Spleen (tissue), 11 donors: ENCODE measurements around the gene EPAS1. TPM values are rescaled to one million over a fixed set of nuclear protein-coding genes. Genes with fewer than 3 reads are reported as not detected.

Experiments
- DNase-seq: peaks from one replicate; pipeline ENCODE4 v3.0.0-alpha.2; 2020
- H3K27ac ChIP-seq, 8 donors: fragments of 200-600 bp; sonication (generic) in 7 of 8; 1 replicate in 4 of 8; 2 replicates in 4 of 8; pipeline versions ENCODE4 v1.5.0 to v1.8.0; 2016 to 2021; ENCODE audit warnings: inconsistent platforms in 4 of 8, mild to moderate bottlenecking in 4 of 8, moderate library complexity in 1 of 8
- H3K27me3 ChIP-seq, 7 donors: fragments of 200-600 bp; sonication (generic) in 6 of 7; replicated peaks in 1 of 7; 1 replicate in 4 of 7; 2 replicates in 3 of 7; pipeline versions ENCODE4 v1.5.0 to v1.8.0; 2016 to 2021; ENCODE audit warnings: inconsistent platforms in 3 of 7, mild to moderate bottlenecking in 1 of 7
- H3K36me3 ChIP-seq, 6 donors: fragments of 200-600 bp; sonication (generic) in 5 of 6; 1 replicate in 4 of 6; 2 replicates in 2 of 6; pipeline versions ENCODE4 v1.5.0 to v1.8.0; 2016 to 2021; ENCODE audit warnings: inconsistent platforms in 2 of 6
- H3K4me1 ChIP-seq, 6 donors: fragments of 200-600 bp; sonication (generic) in 5 of 6; 1 replicate in 3 of 6; 2 replicates in 3 of 6; pipeline versions ENCODE4 v1.5.0 to v1.8.0; 2016 to 2021; ENCODE audit warnings: inconsistent platforms in 3 of 6
- H3K4me3 ChIP-seq, 8 donors: fragments of 200-600 bp; sonication (generic) in 7 of 8; 1 replicate in 4 of 8; 2 replicates in 4 of 8; pipeline versions ENCODE4 v1.5.0 to v1.8.0; 2016 to 2021; ENCODE audit warnings: inconsistent platforms in 4 of 8, mild to moderate bottlenecking in 4 of 8, moderate library complexity in 2 of 8
- H3K9me3 ChIP-seq, 8 donors: fragments of 200-600 bp; sonication (generic) in 7 of 8; 1 replicate in 4 of 8; 2 replicates in 4 of 8; pipeline versions ENCODE4 v1.5.0 to v1.8.0; 2016 to 2021; ENCODE audit warnings: inconsistent platforms in 4 of 8
- CTCF ChIP-seq, 11 experiments: fragments of 200-600 bp in 7 of 11; fragments of 450-650 bp in 4 of 11; sonication (generic) in 4 of 11; IDR thresholded peaks in 8 of 11; conservative IDR thresholded peaks in 3 of 11; 1 replicate in 7 of 11; 2 replicates in 4 of 11; pipeline versions ENCODE4 v1.4.0 to v1.8.0; 2016 to 2021; ENCODE audit warnings: antibody characterized with exemption in 11 of 11, inconsistent platforms in 4 of 11, mild to moderate bottlenecking in 1 of 11
- POLR2A ChIP-seq, 3 donors: fragments of 450-650 bp; IDR thresholded peaks; one replicate each; pipeline ENCODE4 v1.5.1; 2017; ENCODE audit warnings: antibody characterized with exemption in 3 of 3, mild to moderate bottlenecking in 1 of 3
- POLR2AphosphoS5 ChIP-seq, 3 donors: sonication (generic); formaldehyde crosslinking; IDR thresholded peaks; one replicate each; pipeline ENCODE4 v1.5.1; 2017; ENCODE audit warnings: antibody characterized with exemption in 3 of 3
- WGBS, 5 donors: extraction: QIAGEN DNeasy Blood & Tissue Kit in 3 of 5; methylation state at CpG; one replicate each; pipeline versions ENCODE4 v1.1.5 to v1.1.7; 2013 to 2018; 5-methylcytosine and 5-hydroxymethylcytosine counted together
- intact Hi-C: fragments of 100-400 bp; cut with DNase I; formaldehyde crosslinking; loops from one replicate; pipeline ENCODE4 v1.15.0; 2023; ENCODE audit warnings: low total_unique reads
- polyA plus RNA-seq, 3 donors: library from polyadenylated mRNA; stranded (reverse); fragments of 200-250 nt; gene quantifications; one replicate each; pipeline ENCODE4 v1.2.1, GENCODE V29; 2013
- total RNA-seq, 7 donors: library from RNA; depleted of rRNA in 3 of 7; stranded (reverse); fragments of >200 nt in 3 of 7; fragmentation: NEBNext Ultra II Directional in 4 of 7; extraction: Animal tissue kit (Norgen Biotek cat#: 25700) in 4 of 7; gene quantifications; one replicate each; pipeline versions ENCODE4 v1.1.0 to v1.2.1, GENCODE V29; 2016 to 2021
- donor health status: healthy with polysubstance abuse.
- donor health status: DM: no; HTN: no; CAD: no; lungs with moderate emphysema.
- donor health status: DM: no; HTN: no; CAD: no.
- donor health status: Bipolar disorder and iron deficiency.
- donor health status: healthy.
- donor health status: DM: no; HTN: no; CAD: no.
- donor health status: DM: yes; HTN: yes; CAD: no.

EPAS1 gene
- total and polyA plus RNA-seq, 10 donors: 30.5 to 330 (median 213) TPM

- intact Hi-C loops: no loop called here
Measured at GRCh38 chr2:46281939-46282338, 15.3 kb upstream of the EPAS1 start.

GRCh38 chr2:46283693-46284092 is 13.5 kb upstream of the EPAS1 start:
- Histone ChIP-seq H3K4me3 (no peak overlapping the region), H3K36me3 (no peaks in the 10 kb centered on the region), H3K27me3 (peaks cover 0 to 4% (median 0%) of the 10 kb centered on the region in 7 donors), H3K27ac (no peak overlapping the region), H3K9me3 (no peaks in the 10 kb centered on the region), H3K4me1 (no peaks in the 10 kb centered on the region)
- WGBS, 5 donors: 75 to 93% (median 83%) methylated on average over 3 of the region's 3 CpGs
- no peak for DNase-seq
- TF ChIP-seq CTCF (IDR thresholded peaks at IDR 0.05 in 8 of 11, conservative IDR thresholded peaks at IDR 0.05 in 3 of 11): no peak
- no peak for TF ChIP-seq POLR2AphosphoS5 (IDR thresholded peaks at IDR 0.05)
- TF ChIP-seq POLR2A (IDR thresholded peaks at IDR 0.05): no peak
- intact Hi-C loops: no loop called here

More at GRCh38 chr2:46281939-46282338, 15.3 kb upstream of the EPAS1 start:
- 82 to 100% (median 90%) methylated on average over 1 of the region's 1 CpG for WGBS, 5 donors
- peaks cover 0 to 19% (median 0%) of the 10 kb centered on the region in 7 donors for H3K27me3 ChIP-seq
- H3K36me3 ChIP-seq: no peaks in the 10 kb centered on the region
- H3K4me3 ChIP-seq: no peak overlapping the region
- TF ChIP-seq POLR2A (IDR thresholded peaks at IDR 0.05) (no peak), CTCF (IDR thresholded peaks at IDR 0.05 in 8 of 11, conservative IDR thresholded peaks at IDR 0.05 in 3 of 11) (no peak), POLR2AphosphoS5 (IDR thresholded peaks at IDR 0.05) (no peak)
- H3K4me1 ChIP-seq: peaks cover 0 to 7% (median 4%) of the 10 kb centered on the region in 6 donors
- H3K27ac ChIP-seq: no peak overlapping the region
- no peak for DNase-seq
- no peaks in the 10 kb centered on the region for H3K9me3 ChIP-seq

GRCh38 chr2:46284260-46284659 is 12.9 kb upstream of the EPAS1 start:
- Histone ChIP-seq H3K36me3 (no peaks in the 10 kb centered on the region), H3K27ac (peak overlapping the region in 1 of 8 donors; percentile 2), H3K9me3 (no peaks in the 10 kb centered on the region), H3K4me3 (no peak overlapping the region), H3K4me1 (no peaks in the 10 kb centered on the region), H3K27me3 (peaks cover 0 to under 1% (median 0%) of the 10 kb centered on the region in 7 donors)
- 89 to 97% (median 95%) methylated on average over 1 of the region's 1 CpG for WGBS, 5 donors
- DNase-seq: no peak
- no peak for TF ChIP-seq POLR2A (IDR thresholded peaks at IDR 0.05)
- TF ChIP-seq CTCF (IDR thresholded peaks at IDR 0.05 in 8 of 11, conservative IDR thresholded peaks at IDR 0.05 in 3 of 11): no peak
- TF ChIP-seq POLR2AphosphoS5 (IDR thresholded peaks at IDR 0.05): no peak
- intact Hi-C loops: no loop called here

GRCh38 chr2:46284796-46285195 is 12.4 kb upstream of the EPAS1 start:
- no peak for DNase-seq
- WGBS, 5 donors: 76 to 82% (median 79%) methylated on average over 5 of the region's 5 CpGs
- Histone ChIP-seq H3K27me3 (no peaks in the 10 kb centered on the region), H3K27ac (peak overlapping the region in 1 of 8 donors; percentile 2), H3K4me1 (no peaks in the 10 kb centered on the region), H3K36me3 (no peaks in the 10 kb centered on the region), H3K4me3 (no peak overlapping the region), H3K9me3 (no peaks in the 10 kb centered on the region)
- TF ChIP-seq POLR2A (IDR thresholded peaks at IDR 0.05) (no peak), CTCF (IDR thresholded peaks at IDR 0.05 in 8 of 11, conservative IDR thresholded peaks at IDR 0.05 in 3 of 11) (no peak), POLR2AphosphoS5 (IDR thresholded peaks at IDR 0.05) (no peak)
- intact Hi-C loops: no loop called here
